Gastrocnemius medialis (tissue), 4 donors: ENCODE results near the gene CD209.
"Not testable (repeated sequence)": the region's sequence is repeated elsewhere in the genome, so short reads cannot be mapped to it uniquely, and the experiment has no call there.

Experiments
- POLR2A ChIP-seq, 2 donors: fragments of 450-650 bp; IDR thresholded peaks; one replicate each; pipeline ENCODE4 v1.6.1; 2017; ENCODE audit warnings: antibody characterized with exemption in 2 of 2, mild to moderate bottlenecking in 2 of 2, moderate library complexity in 2 of 2
- TF ChIP-seq, protein P1 (sequence below), 5 experiments: fragments of 450-650 bp in 3 of 5; fragments of 200-600 bp in 2 of 5; sonication (generic) in 2 of 5; IDR thresholded peaks in 4 of 5; conservative IDR thresholded peaks in 1 of 5; 1 replicate in 4 of 5; 2 replicates in 1 of 5; pipeline ENCODE4 v1.5.1; 2016 to 2019; ENCODE audit warnings: antibody characterized with exemption in 5 of 5, mild to moderate bottlenecking in 3 of 5, moderate library complexity in 3 of 5

DNA sequence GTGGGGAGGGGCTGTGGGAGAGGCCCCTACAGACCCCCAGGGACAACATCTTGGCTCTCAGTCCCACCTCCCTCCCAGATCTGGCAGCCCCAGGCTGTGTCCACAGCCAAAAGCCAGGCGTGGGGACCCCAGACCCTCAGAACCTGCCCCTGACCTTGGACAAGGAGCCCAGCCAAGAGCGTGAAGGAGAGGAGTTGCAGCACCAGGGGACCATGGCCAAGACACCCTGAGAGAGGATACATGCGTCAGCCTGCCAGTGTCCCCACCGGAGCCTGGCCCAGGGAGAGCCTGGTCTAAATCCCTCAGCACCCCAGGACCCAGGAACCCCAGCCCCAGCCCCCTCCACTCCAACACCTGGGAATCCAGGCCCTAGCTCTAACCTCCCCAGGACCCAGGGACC is 1.0 kb downstream of the CD209 start:
- TF ChIP-seq, protein P1, sequence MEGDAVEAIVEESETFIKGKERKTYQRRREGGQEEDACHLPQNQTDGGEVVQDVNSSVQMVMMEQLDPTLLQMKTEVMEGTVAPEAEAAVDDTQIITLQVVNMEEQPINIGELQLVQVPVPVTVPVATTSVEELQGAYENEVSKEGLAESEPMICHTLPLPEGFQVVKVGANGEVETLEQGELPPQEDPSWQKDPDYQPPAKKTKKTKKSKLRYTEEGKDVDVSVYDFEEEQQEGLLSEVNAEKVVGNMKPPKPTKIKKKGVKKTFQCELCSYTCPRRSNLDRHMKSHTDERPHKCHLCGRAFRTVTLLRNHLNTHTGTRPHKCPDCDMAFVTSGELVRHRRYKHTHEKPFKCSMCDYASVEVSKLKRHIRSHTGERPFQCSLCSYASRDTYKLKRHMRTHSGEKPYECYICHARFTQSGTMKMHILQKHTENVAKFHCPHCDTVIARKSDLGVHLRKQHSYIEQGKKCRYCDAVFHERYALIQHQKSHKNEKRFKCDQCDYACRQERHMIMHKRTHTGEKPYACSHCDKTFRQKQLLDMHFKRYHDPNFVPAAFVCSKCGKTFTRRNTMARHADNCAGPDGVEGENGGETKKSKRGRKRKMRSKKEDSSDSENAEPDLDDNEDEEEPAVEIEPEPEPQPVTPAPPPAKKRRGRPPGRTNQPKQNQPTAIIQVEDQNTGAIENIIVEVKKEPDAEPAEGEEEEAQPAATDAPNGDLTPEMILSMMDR (IDR thresholded peaks at IDR 0.05 in 4 of 5, conservative IDR thresholded peaks at IDR 0.05 in 1 of 5): not testable (repeated sequence)
- TF ChIP-seq POLR2A (IDR thresholded peaks at IDR 0.05): not testable (repeated sequence)
